GM21723 (cell line): Measurements from ENCODE around the gene ARID5A.
"Not testable (repeated sequence)": the region's sequence is repeated elsewhere in the genome, so short reads cannot be mapped to it uniquely, and the experiment has no call there.

ENCODE experiments used
- ATAC-seq: cut with Tn5 transposase; IDR thresholded peaks from one replicate; pipeline ENCODE4 v1.9.1; 2021; ENCODE audit warnings: mild to moderate bottlenecking, moderate library complexity; ENCODE audit not compliant: unreplicated experiment

ARID5A gene

DNA sequence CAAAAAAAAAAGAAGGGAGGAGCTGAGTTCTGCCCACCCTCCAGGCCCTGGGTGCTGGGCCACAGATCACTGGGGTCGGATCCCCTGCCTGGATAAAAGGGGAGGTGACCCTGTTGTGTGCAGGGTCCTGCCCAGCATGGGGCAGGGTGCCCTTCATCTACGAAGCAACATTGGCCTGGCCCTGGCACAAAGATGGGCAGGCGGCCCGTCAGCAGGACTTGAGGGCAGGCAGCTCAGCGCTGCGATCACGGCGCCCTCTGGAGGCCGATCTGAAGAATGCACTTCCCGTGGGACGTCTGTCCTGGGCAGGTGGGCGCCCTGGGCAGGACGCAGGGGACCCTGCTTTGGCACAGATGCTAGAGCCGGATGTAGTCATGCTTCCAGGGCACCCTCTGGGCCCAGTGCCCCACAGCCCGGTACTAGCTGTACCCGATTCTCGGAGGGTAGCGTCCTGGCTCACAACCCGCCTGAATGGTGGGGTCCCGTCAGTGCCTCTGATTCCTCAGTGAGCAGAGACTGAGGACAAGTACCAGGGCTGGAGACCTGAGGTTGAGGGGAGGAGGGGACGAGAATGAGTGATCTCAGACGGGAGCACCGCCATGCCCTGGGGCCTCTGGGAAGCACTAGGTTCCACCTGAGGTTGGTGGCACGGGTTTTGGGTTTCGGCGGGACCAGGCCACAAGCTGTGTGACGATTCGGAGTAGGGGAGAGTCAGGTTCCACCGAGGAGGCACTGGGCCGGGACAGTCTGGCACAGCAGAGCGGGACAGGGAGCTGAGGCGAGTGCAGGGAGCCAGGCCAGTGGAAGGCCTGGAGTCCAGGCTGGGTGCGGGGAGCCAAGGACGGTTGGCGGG lies 18.0 kb downstream of the ARID5A start:
- peak; percentile 58 for ATAC-seq

DNA sequence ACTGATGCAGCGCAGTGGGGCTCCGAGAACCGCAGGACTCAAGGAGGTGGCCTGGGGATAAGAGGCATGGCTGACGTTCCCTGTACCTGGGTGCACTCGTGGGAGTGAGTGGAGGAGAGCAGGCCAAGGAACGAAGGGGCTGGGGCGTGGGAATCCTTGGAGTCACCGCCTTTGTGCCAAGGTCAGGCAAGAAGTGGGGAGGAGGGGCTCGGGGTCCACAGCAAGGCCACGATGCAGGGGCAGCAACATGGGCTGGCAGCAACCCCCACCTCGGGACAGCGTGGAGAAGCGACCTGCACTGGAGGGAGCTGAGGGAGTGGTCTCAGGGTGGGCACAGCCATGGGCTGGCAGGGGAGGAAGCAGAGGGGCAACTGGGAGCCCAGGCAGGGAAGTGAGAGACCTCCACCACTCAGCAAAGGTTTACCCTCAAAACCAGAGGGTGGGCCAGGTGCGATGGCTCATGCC lies 18.6 kb downstream of the ARID5A start:
- ATAC-seq: no peak

DNA sequence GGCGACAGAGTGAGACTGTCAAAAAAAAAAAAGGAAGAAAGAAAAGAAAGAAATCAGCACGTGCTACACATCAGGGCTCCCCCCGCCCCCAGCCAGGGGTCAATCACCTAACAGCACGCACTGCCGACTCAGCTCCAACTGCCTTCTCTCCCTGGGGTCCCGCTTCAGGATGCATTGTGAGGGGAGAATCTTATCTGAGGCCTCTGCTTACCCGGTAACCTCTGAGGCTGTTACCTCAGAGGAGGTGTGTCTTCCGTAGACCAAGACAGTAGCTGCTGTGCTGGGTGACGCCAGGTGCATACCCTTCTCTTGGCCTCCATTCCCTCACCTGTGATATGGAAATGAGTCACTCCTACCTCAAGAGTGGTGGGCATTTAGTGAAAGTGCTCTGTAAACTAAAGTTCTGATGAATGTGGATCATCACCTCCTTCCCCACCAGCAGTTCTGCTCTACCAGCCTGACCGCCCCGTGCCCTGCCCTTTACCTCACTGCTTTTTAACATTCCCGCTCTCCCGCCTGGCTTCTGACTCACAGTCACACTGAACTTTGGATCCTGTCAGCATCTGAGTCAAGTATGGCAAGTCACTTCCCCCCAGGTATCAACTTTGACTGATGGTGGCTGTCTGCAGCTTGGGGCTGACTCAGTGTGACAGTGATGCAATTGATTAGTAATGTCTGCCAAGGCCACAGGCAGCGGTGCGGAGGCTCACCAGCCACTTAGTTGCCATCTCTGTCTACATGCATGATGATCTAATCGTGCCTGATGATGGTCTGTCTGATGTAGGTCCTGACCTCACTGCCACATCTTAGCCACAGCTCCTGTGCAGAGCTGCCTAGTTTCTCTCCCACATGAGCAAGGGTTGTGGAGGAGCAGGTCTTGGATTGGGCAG lies 20.1 kb downstream of the ARID5A start:
- no peak for ATAC-seq

DNA sequence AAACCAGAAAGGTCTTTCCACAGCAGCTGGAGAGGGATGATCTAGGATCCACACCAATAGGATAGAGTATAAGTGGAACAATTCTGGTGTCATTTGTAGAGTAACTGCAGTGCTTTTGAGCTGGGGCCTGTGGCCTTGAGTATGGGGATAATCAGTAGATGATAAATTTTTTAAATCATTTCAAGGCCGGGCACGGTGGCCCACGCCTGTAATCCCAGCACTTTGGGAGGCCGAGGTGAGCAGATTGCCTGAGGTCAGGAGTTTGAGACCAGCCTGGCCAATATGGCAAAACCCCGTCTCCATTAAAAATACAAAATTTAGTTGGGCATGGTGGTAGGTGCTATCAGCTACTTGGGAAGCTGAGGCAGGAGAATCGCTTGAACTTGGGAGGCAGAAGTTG lies 20.9 kb downstream of the ARID5A start:
- ATAC-seq: not testable (repeated sequence)

DNA sequence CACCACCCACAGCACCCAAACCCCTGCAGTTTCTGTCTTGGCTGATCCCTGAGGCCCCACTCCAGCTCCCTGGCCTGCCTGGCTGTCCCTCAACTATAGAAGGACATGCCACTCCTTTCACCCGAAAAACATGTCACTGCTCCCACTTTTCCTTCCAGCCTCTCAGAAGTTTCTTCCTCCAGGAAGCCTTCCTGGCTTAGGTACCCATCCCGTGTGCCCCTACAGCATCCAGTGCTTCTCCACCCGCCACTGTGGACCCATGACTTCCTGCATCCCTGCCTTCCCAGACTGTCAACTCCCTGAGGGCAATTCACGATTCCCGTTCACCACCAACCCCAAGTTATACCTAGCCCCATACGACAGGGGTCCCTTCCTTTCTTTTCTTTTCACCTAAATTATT lies 21.5 kb downstream of the ARID5A start:
- no peak for ATAC-seq

DNA sequence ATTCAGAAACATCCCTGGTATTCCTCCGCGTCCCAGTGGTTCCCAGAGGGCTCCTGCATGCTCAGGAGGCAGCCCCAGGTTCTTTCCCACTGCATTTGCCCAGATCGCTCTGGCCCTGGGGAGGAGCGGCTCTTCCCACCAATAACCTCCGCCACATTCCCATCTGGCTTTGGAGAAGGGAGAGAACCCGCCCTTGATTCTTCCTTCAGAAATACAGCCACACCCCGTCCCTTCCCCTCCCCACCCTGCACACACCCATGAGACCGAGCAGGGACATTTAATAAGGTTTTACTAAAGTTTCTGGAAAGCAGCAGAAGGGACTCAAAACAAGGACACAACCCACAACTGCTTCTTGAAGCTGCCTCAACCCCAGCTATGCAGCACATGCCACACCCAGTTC lies 21.9 kb downstream of the ARID5A start:
- ATAC-seq: no peak

DNA sequence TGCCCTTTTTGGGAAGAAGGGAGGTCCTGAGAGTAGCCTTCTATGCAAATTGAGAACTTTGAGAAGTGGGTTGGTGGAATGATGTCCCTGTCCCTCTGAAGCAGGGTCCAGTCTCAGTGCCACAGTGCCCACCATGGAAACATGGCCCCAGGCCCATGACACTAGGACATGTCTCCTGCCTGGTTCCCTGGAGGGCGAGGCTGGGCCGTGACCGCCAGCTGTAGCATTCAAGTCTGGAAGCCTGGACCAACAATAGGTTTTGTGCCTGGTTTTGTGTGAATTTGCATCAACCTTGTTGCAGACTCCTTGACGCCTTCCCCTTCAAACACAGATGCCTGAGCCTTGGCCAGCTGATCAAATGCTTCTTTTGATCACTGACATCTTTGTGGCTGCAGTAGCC lies 27.5 kb downstream of the ARID5A start:
- no peak for ATAC-seq

DNA sequence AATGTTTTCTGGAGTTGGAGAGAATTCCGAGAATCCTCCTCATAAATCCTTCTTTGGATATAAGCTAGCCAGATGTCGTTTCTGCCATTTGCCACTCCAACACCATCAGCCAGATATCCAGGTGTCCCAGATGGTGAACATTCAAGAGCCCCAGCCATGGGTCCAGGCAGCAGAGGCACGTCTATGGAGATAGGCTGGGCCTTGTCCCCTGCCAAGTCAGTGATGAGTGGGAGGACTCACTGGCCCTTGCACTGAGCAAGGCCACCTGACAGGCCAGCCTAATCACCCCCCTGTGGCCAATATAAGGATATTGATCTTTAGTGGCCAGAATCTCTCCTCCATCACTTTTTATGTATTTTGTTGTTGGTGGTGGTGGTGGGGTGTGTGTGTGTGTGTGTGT lies 28.0 kb downstream of the ARID5A start:
- no peak for ATAC-seq

DNA sequence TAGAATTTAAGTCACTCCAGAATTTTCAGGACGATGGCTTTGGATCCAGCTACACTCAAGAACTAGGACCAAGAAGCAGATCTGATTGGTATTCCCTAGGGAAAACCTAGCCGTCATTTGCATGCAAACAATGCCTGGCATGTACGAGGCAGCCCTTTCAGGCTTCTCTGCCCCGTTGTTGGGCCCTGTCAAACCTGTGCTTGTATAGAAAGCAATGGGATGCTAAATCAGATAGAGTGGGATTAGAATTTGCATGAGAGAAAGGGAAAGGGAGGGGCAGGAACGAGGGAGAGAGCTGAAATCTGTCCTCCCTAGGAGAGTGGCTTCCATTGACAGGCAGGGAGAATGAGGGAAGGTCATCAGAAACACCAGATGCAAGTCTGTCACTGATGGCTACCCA lies 28.6 kb downstream of the ARID5A start:
- no peak for ATAC-seq

DNA sequence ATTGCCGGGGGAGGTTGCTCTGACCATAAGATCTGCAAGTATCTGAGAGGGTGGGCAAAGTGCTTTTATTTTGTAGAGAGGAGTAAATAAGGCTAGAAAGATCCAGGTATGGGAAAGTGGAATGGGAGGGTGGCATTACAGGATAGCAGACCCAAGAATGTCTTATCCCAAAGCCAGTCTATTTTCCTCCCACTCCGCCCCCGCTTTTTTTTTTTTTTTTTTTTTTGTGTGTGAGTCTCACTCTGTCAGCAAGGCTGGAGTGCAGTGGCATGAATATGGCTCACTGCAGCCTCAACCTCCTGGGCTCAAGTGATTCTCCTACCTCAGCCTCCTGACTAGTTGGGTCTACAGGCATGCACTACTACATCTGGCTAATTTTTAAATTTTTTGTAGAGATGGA lies 31.5 kb downstream of the ARID5A start:
- ATAC-seq: no peak

DNA sequence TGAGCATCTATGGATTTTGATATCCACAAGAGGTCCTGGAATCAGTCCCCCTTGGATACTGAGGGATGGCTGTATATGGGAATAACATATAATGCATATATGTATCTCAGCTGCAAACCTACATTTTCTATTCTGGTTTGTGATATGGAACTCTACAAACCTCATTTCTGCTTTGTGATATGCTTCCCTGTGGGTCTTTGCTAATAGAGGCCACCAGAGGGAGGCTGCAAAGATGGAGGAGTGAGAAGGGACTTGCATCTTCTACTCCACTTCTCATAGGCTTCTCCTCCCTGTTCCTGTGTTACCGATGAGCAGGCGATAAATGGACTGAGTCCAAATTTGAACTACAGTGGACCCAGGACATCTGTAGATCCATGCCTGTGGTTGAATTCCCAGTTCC lies 37.8 kb downstream of the ARID5A start:
- no peak for ATAC-seq

DNA sequence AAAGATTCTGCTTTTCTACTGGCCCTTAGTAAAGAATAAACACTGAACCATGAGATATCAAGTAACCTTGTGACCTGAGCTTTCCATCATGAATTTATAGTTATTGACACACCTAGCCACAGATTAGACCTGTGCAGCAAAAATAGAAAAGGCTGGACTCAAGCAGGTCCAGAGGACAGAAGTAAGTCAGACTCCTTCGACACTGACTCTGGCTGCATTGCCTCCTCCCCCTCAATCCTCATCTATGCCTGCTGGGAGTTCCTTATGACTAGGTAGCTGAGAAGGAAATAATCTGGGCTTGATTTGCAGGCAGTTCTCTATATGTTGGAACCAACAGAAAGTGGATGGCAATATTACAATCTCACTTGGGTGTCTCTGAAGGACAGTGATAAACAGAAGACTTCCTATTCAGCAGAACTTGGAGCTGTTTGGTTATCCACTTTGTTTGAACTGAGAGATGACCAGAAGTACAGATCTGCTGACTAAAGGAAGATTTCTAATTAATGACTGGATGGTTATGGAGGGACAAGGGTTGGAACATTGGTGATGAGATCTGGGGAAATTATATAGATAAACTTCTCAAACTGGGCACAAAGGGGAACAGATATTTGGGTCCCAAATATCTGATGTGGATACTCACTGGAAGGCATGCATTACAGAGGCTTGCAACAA lies 39.4 kb downstream of the ARID5A start:
- no peak for ATAC-seq

DNA sequence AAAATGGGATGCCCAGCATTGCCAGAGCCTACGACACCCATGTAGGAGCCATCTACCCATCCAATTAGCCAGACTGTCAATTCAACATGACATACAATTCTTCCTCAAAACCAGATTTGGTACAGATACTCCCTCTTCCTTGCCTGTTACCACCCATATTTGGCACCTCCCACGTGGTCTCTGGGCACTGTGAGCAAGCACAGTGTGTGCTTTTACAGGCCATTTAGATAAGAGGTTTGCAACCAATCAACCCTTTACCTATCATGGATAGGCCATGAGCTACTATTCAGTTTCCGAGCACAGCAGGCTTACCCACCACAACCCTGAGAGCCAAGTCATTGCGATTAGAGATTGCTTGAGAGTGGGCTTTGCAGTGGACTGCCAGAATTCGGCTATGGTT lies 40.9 kb downstream of the ARID5A start:
- no peak for ATAC-seq

DNA sequence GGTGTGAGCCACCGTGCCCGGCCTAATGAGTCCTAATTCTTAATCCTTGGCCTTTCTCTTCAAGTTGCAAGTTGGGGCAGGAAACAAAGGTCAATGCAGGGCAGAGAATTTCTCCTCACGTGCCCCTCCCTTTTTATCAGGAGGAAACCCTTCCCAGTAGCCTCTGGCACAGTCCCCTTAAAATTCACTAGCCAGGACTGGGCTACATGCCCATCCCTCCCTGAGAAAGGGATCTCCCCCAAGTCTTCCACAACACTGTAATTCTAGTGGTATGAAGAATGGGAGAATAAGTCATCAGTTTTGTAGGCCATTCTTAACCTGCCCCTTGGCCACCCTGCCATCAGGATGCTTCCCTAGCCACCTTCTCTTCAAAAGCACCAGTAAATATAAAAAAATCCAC lies 42.2 kb downstream of the ARID5A start:
- ATAC-seq: no peak

DNA sequence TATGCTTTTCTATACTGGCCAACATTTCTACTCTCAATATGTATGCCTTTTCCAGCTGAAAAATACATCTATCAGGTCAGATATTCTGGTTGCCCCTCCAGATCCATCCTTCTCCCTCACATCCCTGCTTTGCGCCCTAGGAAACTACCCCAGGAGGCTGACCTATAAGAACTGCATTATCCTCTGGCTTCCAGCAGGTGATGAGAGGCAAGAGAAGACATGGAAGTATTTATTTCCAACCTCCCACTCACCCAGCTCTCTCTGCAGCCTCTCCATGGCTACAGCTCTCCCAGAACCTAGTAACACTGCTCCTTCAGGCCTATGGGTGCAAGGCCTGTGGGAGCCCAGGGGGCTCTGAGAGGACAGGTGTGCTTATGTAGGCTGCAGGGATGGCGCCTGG lies 42.9 kb downstream of the ARID5A start:
- no peak for ATAC-seq

DNA sequence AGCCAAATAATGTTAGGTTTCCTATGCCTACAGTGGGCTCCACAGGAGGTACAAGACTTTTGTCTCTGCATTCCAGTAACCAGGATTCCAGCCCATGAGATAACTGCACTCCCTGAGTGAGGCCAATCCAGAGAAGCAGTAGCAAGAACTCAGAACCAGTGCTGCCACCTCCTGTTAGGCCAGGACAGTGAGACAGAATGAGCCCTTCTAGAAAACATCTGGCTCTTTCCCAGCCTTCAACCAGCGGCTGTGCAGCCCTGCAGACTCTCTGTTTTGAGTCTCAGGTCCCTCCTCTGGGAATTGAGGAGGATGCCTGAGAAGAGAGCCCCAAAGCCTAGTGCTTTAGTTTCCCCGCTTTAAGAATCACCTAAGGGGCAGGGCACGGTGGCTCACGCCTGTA lies 44.2 kb downstream of the ARID5A start:
- no peak for ATAC-seq

DNA sequence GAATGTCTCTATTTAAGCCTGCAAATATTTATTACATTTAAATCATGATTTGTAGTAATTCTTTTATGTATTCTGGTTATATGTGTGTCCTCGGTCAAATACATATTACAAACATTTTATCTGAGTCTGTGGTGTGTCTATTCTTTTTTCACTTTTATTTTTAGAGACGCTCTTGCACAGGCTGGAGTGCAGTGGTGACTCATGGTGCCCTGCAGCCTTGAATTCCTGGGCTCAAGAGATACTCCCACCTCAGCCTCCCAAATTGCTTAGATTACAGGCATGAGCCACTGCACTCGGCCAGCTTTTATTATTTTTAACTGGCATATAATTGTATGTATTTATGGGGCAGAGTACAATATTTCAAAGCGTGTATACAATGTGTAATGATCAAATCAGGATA lies 47.5 kb downstream of the ARID5A start:
- no peak for ATAC-seq

DNA sequence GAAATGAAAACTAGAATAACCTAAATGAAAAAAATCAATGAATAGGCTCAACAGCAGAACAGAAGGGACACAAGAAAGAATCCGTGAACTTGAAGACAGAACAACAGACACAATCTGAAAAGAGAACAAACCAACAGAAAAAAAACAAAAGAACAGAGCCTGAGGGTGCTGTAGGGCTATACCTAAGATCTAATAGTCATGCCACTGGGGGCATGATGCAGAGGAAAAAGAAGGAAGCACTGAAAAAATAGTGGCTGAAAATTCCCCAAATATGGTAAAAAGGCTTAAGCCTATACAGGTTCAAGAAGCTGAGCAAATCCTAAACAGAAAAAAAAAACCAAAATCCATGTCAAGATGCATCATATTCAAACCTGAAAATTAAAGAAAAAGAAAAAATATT lies 51.3 kb downstream of the ARID5A start:
- ATAC-seq: no peak

DNA sequence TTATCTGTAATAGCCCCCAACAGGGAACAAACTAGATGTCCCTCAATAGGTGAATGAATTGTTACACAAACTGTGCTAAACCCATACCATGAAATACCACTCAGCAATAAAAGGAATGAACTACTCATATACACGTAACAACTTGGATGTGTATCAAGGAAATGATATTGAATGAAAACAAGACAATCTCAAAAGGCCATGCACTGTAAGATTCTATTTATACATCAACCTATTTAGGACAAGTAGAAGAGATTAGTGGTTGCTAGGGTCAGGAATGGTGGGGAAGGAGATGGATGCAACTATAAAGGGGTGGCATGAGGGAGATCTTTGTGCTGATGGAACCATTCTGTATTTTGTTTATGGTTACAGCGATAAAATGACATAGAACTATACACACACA lies 54.5 kb downstream of the ARID5A start:
- no peak for ATAC-seq

DNA sequence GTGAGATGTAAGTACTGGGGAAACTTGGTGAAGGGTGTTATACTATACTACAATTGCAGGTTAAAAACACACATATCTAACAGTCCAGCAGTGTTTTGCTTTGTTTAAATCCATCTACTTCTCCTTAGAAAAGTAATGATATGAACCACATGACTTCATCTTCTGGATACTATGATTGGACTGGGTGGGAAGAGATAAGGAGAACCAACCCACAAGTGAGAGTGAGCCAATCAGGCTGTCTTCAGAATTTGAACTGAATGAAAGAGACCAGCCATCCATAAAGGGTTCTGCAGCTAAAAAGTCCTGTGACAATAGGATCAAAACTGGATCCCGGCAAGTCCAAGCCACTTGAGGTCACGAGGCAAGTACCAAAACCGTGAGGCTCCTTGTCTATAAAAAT lies 54.9 kb downstream of the ARID5A start:
- ATAC-seq: no peak

DNA sequence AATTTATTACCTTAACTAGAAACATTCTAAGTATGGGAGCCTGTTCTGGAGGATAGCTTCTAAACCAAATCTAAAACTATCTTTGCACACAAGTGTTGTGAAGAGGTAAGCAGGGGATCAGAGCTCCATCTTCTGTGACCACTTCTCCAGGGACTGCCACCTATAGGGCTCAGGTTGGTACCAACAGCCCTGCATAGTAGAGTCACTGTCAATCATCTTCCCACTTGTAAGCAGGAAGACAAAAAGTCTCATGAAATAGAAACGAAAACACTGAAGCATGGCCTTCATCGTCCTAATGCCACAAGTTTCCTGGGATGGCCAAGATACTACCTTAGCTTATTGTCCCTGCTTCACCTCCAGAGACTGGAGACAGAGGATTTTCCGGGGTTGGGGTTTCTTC lies 57.7 kb downstream of the ARID5A start:
- ATAC-seq: no peak
